Vagina (tissue), 2 donors: ENCODE results near the gene BEND7.

Experiments used
- CTCF ChIP-seq, 3 experiments: fragments of 450-650 bp in 2 of 3; fragments of 200-600 bp in 1 of 3; sonication (generic) in 1 of 3; IDR thresholded peaks; one replicate each; pipeline ENCODE4 v1.5.1; 2017 to 2019; ENCODE audit warnings: antibody characterized with exemption in 3 of 3, mild to moderate bottlenecking in 2 of 3, moderate library complexity in 2 of 3
- POLR2A ChIP-seq, 2 donors: fragments of 450-650 bp; IDR thresholded peaks; one replicate each; pipeline ENCODE4 v1.6.1; 2017; ENCODE audit warnings: antibody characterized with exemption in 2 of 2, mild to moderate bottlenecking in 2 of 2, moderate library complexity in 2 of 2
- POLR2AphosphoS5 ChIP-seq, 2 donors: sonication (generic); formaldehyde crosslinking; IDR thresholded peaks; one replicate each; pipeline ENCODE4 v1.9.0; 2017; ENCODE audit warnings: antibody characterized with exemption in 2 of 2, mild to moderate bottlenecking in 2 of 2, low read depth in 1 of 2; ENCODE audit not compliant: insufficient read depth in 1 of 2

GRCh38 chr10:13402021-13402420 is 126.8 kb downstream of the BEND7 start:
- no peak for TF ChIP-seq CTCF (IDR thresholded peaks at IDR 0.05)
- TF ChIP-seq POLR2A (IDR thresholded peaks at IDR 0.05), result no peak
- no peak for TF ChIP-seq POLR2AphosphoS5 (IDR thresholded peaks at IDR 0.05; ENCODE audit: insufficient read depth in 1 of 2, low read depth in 1 of 2)
